ENCODE data around the gene MAP4K3. TPM values are rescaled to one million over a fixed set of nuclear protein-coding genes. Genes with fewer than 3 reads are reported as not detected.
A peak's percentile ranks its signal among the peaks of the same experiment; 100 is the strongest.

MAP4K3 gene
- total and polyA plus RNA-seq, 9 of the 15 experiments (the other 6 are each of a cell fraction or from before 2014, with no cell fraction given), result 3.1 to 30.0 (median 16.9) TPM

- TF ChIP-seq TFAP4 (CRISPR knock-in tag; IDR thresholded peaks at IDR 0.05; ENCODE audit: borderline replicate concordance) (peak; percentile 22; the same call in 1 of the 2 replicates), ZNF436 (CRISPR knock-in tag; IDR thresholded peaks at IDR 0.05) (no peak), HMBOX1 (IDR thresholded peaks at IDR 0.05) (peak; percentile 92), NBN (IDR thresholded peaks at IDR 0.05; ENCODE audit: low read depth) (no peak), SMARCC2 (IDR thresholded peaks at IDR 0.05; ENCODE audit: low read depth) (no peak), DLX4 (CRISPR knock-in tag; IDR thresholded peaks at IDR 0.05) (no peak), CREB3 (tag; conservative IDR thresholded peaks at IDR 0.05; ENCODE audit: low read depth) (no peak), PRDM10 (IDR thresholded peaks at IDR 0.05; ENCODE audit: partially characterized antibody) (no peak), ZNF76 (CRISPR knock-in tag; IDR thresholded peaks at IDR 0.05; ENCODE audit: borderline replicate concordance) (no peak), HMGN3 (IDR thresholded peaks at IDR 0.05; ENCODE audit: borderline replicate concordance, extremely low read depth, insufficient read length, low read depth, low read length) (no peak), ZBTB11 (CRISPR knock-in tag; IDR thresholded peaks at IDR 0.05) (no peak), ZNF695 (CRISPR knock-in tag; IDR thresholded peaks at IDR 0.05) (no peak), ZNF780A (CRISPR knock-in tag; IDR thresholded peaks at IDR 0.05) (no peak), DACH1 (IDR thresholded peaks at IDR 0.05; ENCODE audit: partially characterized antibody) (peak; percentile 67), ADNP (tag; IDR thresholded peaks at IDR 0.05) (no peak), CBX1 (IDR thresholded peaks at IDR 0.05; ENCODE audit: low read depth) (no peak)
Observed at GRCh38 chr2:39409697-39410389, 27.2 kb downstream of the MAP4K3 start (continued).
